ENCODE results near the gene CDC42BPA.

GRCh38 chr1:227191607-227192006 lies 126.7 kb downstream of the CDC42BPA start:
- TF ChIP-seq CTCF (IDR thresholded peaks at IDR 0.05) (no peak), EZH2phosphoT487 (IDR thresholded peaks at IDR 0.05; ENCODE audit: borderline replicate concordance, low read depth) (no peak)
